Lower leg skin (tissue), 4 donors: ENCODE data around the gene TMEM38A. TPM values are rescaled to one million over a fixed set of nuclear protein-coding genes. Genes with fewer than 3 reads are reported as not detected.

Source experiments
- DNase-seq, 2 donors: peaks; one replicate each; pipeline ENCODE4 v3.0.0-alpha.2; 2019; ENCODE audit warnings: low spot score in 2 of 2
- H3K4me3 ChIP-seq: fragments of 200-600 bp; sonication (generic); 2 replicates; pipeline ENCODE4 v1.5.1; 2017; ENCODE audit warnings: mild to moderate bottlenecking, low read depth; ENCODE audit not compliant: poor library complexity, severe bottlenecking
- POLR2A ChIP-seq, 2 donors: fragments of 450-650 bp; IDR thresholded peaks; one replicate each; pipeline ENCODE4 v1.6.1; 2016 to 2017; ENCODE audit warnings: antibody characterized with exemption in 2 of 2, mild to moderate bottlenecking in 1 of 2, moderate library complexity in 1 of 2
- WGBS, 2 donors: methylation state at CpG; one replicate each; pipeline ENCODE4 v1.1.5; 2018; 5-methylcytosine and 5-hydroxymethylcytosine counted together
- intact Hi-C: fragments of 100-400 bp; cut with DNase I; formaldehyde crosslinking; loops from one replicate; pipeline ENCODE4 v1.15.0; 2023; ENCODE audit warnings: low total_unique reads
- total RNA-seq, 4 donors: library from RNA; depleted of rRNA; stranded (reverse); fragments of >200 nt; gene quantifications; one replicate each; pipeline ENCODE4 v1.1.0, GENCODE V29; 2016
- TF ChIP-seq, protein P1 (sequence below), 3 donors: fragments of 450-650 bp; IDR thresholded peaks; one replicate each; pipeline ENCODE4 v1.5.1; 2016; ENCODE audit warnings: antibody characterized with exemption in 3 of 3, mild to moderate bottlenecking in 3 of 3, moderate library complexity in 2 of 3

Gene TMEM38A
- total RNA-seq, 4 donors from 2014 or later: 1.3 to 3.2 (median 2.2) TPM

DNA sequence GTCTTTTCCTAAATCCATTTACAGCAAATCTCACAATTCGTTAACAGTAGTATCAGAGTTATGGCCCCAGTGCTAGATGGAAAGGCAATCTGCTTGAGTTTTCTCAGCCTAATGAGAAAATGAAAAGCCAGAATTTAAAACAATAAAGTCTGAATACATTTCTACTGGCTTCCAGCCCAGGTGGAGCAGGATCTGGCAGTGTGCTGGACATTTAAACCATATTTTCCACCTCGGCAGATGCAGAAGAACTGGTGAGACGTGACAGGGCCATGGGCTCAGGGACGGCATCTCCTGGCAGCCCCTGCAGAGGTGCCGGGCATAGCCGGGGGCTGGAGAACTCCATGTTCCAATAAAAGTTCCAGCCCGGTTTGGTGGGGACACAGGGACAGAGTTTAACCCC is 8.1 kb upstream of the TMEM38A start:
- no peak overlapping the region for H3K4me3 ChIP-seq
- no peak for TF ChIP-seq POLR2A (IDR thresholded peaks at IDR 0.05)
- TF ChIP-seq, protein P1, sequence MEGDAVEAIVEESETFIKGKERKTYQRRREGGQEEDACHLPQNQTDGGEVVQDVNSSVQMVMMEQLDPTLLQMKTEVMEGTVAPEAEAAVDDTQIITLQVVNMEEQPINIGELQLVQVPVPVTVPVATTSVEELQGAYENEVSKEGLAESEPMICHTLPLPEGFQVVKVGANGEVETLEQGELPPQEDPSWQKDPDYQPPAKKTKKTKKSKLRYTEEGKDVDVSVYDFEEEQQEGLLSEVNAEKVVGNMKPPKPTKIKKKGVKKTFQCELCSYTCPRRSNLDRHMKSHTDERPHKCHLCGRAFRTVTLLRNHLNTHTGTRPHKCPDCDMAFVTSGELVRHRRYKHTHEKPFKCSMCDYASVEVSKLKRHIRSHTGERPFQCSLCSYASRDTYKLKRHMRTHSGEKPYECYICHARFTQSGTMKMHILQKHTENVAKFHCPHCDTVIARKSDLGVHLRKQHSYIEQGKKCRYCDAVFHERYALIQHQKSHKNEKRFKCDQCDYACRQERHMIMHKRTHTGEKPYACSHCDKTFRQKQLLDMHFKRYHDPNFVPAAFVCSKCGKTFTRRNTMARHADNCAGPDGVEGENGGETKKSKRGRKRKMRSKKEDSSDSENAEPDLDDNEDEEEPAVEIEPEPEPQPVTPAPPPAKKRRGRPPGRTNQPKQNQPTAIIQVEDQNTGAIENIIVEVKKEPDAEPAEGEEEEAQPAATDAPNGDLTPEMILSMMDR (IDR thresholded peaks at IDR 0.05): no peak
- intact Hi-C loops: no loop called here
- WGBS, 2 donors: 66 to 78% methylated on average over 7 of the region's 7 CpGs
- DNase-seq: no peak

DNA sequence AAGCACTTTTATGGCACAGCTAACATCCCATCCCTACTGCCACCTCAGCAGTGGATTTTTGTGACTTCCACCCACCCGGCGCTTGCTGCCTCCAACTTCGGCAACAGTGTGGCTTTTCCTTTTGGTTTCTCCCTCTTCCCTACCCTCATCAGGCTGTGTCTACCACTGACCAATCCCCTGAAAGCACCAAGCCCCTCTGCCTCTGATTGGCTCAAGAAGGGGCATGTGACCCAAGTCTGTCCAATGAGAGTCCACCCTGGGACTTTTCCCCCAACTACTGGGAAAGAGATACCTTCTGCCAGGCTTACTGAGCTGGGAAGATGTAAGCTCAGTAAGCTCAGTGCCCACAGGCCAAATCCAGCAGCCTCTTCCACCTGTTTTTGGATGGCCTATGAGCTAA is 6.8 kb upstream of the TMEM38A start:
- intact Hi-C loops: no loop called here
- H3K4me3 ChIP-seq: no peak overlapping the region
- TF ChIP-seq, protein P1 (IDR thresholded peaks at IDR 0.05): no peak
- TF ChIP-seq POLR2A (IDR thresholded peaks at IDR 0.05): no peak
- no peak for DNase-seq
- WGBS, 2 donors: 90 to 94% methylated on average over 3 of the region's 3 CpGs

DNA sequence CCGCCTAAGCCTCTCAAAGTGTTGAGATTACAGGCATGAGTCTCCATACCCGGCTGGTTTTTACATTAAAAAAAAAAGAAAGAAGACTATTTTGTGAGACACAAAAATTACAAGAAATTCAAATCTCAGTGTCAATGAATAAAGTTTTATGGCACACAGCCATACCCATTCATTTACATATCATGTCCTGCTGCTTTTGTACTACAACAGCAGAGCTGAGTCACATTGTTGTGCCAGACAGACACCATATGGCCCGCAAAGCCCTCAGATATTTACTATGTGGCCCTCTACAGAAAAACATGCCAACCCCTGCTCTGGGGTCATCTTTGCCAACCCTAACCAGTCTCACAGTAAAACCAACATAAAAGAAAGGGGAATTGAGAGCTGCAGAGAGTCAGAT is 6.3 kb upstream of the TMEM38A start:
- intact Hi-C loops: no loop called here
- DNase-seq: no peak
- no peak overlapping the region for H3K4me3 ChIP-seq
- TF ChIP-seq, protein P1 (IDR thresholded peaks at IDR 0.05): no peak
- no peak for TF ChIP-seq POLR2A (IDR thresholded peaks at IDR 0.05)
- WGBS, 2 donors: 80 to 87% methylated on average over 3 of the region's 3 CpGs

DNA sequence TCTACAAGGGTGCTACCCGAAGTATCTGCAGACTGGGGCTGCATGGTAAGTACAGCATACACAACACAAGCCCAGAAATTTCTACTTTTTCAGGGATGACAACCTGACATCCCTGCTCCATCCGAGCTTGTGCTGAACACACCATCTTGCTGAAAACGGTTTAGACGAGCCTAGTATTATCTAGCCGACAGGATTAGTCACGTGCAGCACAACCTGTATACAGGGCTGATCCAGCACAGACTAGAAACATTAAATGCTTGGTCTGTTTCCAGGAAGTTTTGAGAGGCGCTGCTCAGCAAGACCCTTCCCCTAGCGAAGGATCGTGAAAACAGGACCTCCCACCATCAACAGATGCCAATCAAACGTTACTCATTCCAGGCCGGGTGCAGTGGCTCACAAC is 5.2 kb upstream of the TMEM38A start:
- no peak for TF ChIP-seq POLR2A (IDR thresholded peaks at IDR 0.05)
- TF ChIP-seq, protein P1 (IDR thresholded peaks at IDR 0.05): no peak
- no peak for DNase-seq
- WGBS, 2 donors: 84 to 86% methylated on average over 11 of the region's 11 CpGs
- intact Hi-C loops: no loop called here
- H3K4me3 ChIP-seq: no peak overlapping the region

DNA sequence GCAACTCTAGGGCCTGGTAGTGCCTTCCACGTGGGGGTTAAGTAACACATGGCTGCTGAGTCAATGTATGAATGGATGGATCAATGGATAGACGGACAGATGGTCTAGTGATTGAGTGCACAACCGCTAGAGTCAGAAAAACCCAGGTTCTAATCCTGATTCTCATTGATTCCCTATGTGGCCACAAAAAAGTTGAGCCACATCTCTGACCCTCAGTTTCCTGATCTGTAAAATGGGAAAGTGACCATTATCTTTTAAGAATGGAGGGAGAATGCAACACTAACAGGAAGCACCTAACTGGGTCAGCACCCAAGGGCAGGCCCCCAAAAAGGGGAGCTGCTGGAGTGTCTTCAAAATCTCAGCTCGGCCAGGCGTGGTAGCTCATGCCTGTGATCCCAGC is 3.6 kb upstream of the TMEM38A start:
- no peak overlapping the region for H3K4me3 ChIP-seq
- WGBS, 2 donors: 80 to 89% methylated on average over 5 of the region's 5 CpGs
- intact Hi-C loops: no loop called here
- no peak for DNase-seq
- TF ChIP-seq POLR2A (IDR thresholded peaks at IDR 0.05): no peak
- TF ChIP-seq, protein P1 (IDR thresholded peaks at IDR 0.05): no peak

DNA sequence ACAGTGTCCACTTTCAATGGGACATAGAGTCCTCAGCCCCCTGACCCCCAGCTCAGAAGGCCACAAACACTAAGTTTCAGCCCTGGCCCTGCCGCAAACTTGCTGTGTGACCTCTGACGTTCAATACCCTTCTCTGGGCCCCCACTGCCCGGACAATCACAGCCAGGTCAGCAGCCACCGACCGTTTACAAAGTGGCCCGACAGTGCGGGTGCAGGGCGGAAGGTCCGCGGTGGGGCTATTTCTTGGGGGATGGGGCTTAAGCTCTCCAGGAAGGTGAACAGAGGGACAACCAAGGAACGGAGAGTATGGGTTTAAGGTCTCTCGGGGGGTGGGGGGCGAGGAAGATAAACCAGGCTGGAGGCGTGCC is 1.5 kb upstream of the TMEM38A start:
- H3K4me3 ChIP-seq: peak overlapping the region; percentile 69
- no peak for DNase-seq
- WGBS, 2 donors: 1 to 7% methylated on average over 14 of the region's 14 CpGs
- TF ChIP-seq, protein P1 (IDR thresholded peaks at IDR 0.05): no peak
- TF ChIP-seq POLR2A (IDR thresholded peaks at IDR 0.05): no peak
- intact Hi-C loops: no loop called here
